Activated CD4-positive, alpha-beta T cell treated with anti-CD3 and anti-CD28 coated beads, Interleukin-2, amount 10 ng/mL, durations not matched to agents 24 days and 14 days (primary cell): ENCODE data around the gene STAG1. TPM values are rescaled to one million over a fixed set of nuclear protein-coding genes. Genes with fewer than 3 reads are reported as not detected.
"Not testable (repeated sequence)": the region's sequence is repeated elsewhere in the genome, so short reads cannot be mapped to it uniquely, and the experiment has no call there.

Experiments used
- DNase-seq: peaks from one replicate; pipeline ENCODE4 v3.0.0; 2022
- H3K27ac Mint-ChIP-seq: one replicate; pipeline ENCODE4 v1.8.0; 2022; ENCODE audit warnings: mild to moderate bottlenecking, mixed read lengths
- H3K27me3 Mint-ChIP-seq: one replicate; pipeline ENCODE4 v1.8.0; 2022; ENCODE audit warnings: mixed read lengths
- H3K36me3 Mint-ChIP-seq: one replicate; pipeline ENCODE4 v1.8.0; 2022; ENCODE audit warnings: low read depth, mild to moderate bottlenecking, mixed read lengths
- H3K4me1 Mint-ChIP-seq: one replicate; pipeline ENCODE4 v1.8.0; 2021; ENCODE audit warnings: mixed read lengths
- H3K4me3 Mint-ChIP-seq: one replicate; pipeline ENCODE4 v1.8.0; 2022; ENCODE audit warnings: mild to moderate bottlenecking, moderate library complexity, mixed read lengths
- H3K9me3 Mint-ChIP-seq: one replicate; pipeline ENCODE4 v1.8.0; 2021; ENCODE audit warnings: mixed read lengths
- intact Hi-C: fragments of 100-400 bp; cut with micrococcal nuclease; formaldehyde crosslinking; loops from one replicate; pipeline ENCODE4 v1.15.1; 2023
- total RNA-seq: library from RNA; stranded (reverse); gene quantifications from 2 replicates; pipeline ENCODE4 v1.2.3, GENCODE V29; 2022

Gene STAG1
- 41.3 and 46.2 TPM in 2 replicates for total RNA-seq

DNA sequence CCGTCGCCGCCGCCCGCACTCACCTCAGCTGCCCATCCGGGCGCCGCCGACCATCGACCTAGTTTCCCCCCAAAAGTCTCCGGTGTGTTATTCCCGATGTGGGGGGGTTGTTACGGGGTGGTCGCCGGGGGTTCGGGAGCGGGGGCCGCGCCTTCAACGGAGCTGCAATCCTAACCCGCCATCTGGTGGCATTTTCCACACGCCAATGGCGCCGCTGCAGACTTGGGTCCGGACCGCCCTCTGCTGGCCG is at the start of gene STAG1:
Gene STAG1, minus strand, starts transcription at position 207 of the 250 bp plus-strand sequence. CDS start 121,480 bp downstream, outside the sequence.
- no peaks in the 10 kb centered on the region for H3K9me3 Mint-ChIP-seq
- H3K27me3 Mint-ChIP-seq = no peaks in the 10 kb centered on the region
- H3K36me3 Mint-ChIP-seq = no peaks in the 10 kb centered on the region
- H3K27ac Mint-ChIP-seq = peak within 1 kb of the TSS; percentile 95
- no peak for DNase-seq
- intact Hi-C loops = loop anchor here (1.0 to 5.0 kb wide), 10 partner anchors 35 to 556 kb away; partner anchors contain the start of genes MSL2, NCK1 and PCCB
- H3K4me3 Mint-ChIP-seq = peak within 1 kb of the TSS; percentile 81
- peaks cover 34% of the 10 kb centered on the region for H3K4me1 Mint-ChIP-seq

DNA sequence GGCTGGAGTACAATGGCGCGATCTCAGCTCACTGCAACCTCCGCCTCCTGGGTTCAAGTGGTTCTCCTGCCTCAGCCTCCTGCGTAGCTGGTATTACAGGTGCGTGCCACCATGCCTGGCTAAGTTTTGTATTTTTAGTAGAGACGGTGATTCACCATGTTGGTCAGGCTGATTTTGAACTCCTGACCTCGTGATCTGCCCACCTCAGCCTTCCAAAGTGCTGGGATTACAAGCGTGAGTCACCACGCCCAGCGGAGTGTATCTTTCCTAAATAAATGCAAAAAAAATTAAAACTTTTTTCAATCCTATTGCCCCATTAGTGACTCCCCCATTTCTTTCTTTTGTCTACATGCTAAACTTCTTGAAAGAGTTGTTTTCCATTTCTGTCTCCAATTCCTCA is 49.0 kb upstream of the STAG1 start:
- H3K4me3 Mint-ChIP-seq, H3K27ac Mint-ChIP-seq, H3K9me3 Mint-ChIP-seq, intact Hi-C loops, H3K27me3 Mint-ChIP-seq, DNase-seq, H3K36me3 Mint-ChIP-seq, H3K4me1 Mint-ChIP-seq: not testable (repeated sequence)

DNA sequence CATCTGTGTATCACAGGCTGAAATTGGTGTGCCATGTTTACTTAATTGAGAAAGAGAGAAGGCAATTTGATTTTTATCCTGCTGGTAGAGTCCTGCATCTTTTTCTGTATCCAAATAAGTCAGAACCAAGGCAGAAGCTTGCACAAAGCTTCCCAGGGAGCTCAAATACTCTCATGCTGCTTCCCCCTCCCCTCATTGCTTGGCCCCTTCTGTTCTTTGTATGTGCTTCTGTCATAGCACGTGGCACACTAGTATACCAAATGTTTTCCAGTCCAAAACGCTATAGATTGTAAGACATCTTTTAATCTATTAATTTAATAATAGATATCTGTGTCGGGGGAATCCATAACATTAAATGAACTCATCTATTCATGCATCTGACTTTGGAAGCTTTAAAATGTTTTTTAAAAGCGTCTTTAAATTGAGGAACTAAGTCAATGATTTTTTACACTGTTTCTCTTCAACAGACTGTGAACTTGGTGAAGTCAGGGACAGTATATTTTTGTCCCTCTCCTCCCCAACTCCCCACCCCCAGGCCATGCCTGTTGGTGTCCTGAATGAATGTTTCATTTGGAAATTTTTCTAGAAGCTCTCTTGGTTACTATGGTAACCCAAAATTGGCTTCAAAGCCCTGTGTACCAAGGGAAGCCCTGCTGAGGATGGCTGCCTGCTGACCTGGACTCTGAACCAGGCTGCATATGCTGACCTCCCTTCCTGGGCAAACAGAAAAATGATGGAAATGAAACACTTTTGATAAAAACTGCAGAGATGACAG is 40.6 kb upstream of the STAG1 start:
- H3K4me3 Mint-ChIP-seq = no peak overlapping the region
- DNase-seq = no peak
- H3K27me3 Mint-ChIP-seq = peaks cover 15% of the 10 kb centered on the region
- intact Hi-C loops = no loop called here
- H3K4me1 Mint-ChIP-seq = no peaks in the 10 kb centered on the region
- no peaks in the 10 kb centered on the region for H3K9me3 Mint-ChIP-seq
- no peaks in the 10 kb centered on the region for H3K36me3 Mint-ChIP-seq
- H3K27ac Mint-ChIP-seq = no peak overlapping the region

DNA sequence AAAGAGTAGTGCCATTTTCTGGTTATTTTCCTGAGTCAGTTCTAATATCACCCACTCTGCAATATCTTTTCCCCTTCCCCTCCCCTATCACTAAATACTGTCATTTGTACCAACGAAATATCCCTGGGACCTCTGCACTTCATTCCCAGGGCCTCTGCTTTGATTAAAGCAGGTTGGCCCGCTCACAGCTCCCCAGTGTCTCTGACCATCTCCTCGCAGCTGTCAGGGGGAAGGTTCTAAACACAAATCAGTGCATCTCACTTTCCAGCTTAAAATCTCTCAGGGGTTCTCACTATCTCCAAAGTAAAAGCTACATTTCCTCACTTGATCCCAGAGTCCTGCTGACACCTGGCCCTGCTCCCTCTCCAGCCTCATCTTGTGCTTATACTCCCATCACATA is 38.6 kb upstream of the STAG1 start:
- Mint-ChIP-seq H3K4me1 (peaks cover 13% of the 10 kb centered on the region), H3K4me3 (no peak overlapping the region), H3K27me3 (peaks cover 15% of the 10 kb centered on the region), H3K9me3 (no peaks in the 10 kb centered on the region), H3K36me3 (no peaks in the 10 kb centered on the region), H3K27ac (no peak overlapping the region)
- DNase-seq = no peak
- intact Hi-C loops = no loop called here

DNA sequence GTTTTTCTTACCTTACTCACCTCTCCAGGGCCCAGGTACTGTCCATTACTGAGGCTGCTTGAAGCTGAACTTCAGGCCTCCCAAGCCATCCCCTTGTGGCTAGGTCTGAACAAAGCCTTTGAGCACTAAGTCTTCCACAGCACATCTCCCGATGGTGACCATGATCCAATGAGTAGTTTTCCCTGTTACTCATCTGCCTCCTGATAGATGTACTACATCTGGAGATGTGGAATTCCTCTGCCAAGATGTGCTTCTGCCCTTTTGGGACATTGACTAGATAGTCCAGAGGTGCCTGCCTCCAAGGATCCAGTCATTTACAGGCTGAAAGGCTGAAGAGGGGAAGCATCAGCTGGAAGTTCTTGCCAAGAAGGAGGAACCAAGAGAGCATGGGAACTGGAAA is 37.8 kb upstream of the STAG1 start:
- peaks cover 15% of the 10 kb centered on the region for H3K27me3 Mint-ChIP-seq
- H3K27ac Mint-ChIP-seq = no peak overlapping the region
- no peaks in the 10 kb centered on the region for H3K36me3 Mint-ChIP-seq
- no peaks in the 10 kb centered on the region for H3K9me3 Mint-ChIP-seq
- DNase-seq = no peak
- intact Hi-C loops = no loop called here
- no peak overlapping the region for H3K4me3 Mint-ChIP-seq
- peaks cover 13% of the 10 kb centered on the region for H3K4me1 Mint-ChIP-seq

DNA sequence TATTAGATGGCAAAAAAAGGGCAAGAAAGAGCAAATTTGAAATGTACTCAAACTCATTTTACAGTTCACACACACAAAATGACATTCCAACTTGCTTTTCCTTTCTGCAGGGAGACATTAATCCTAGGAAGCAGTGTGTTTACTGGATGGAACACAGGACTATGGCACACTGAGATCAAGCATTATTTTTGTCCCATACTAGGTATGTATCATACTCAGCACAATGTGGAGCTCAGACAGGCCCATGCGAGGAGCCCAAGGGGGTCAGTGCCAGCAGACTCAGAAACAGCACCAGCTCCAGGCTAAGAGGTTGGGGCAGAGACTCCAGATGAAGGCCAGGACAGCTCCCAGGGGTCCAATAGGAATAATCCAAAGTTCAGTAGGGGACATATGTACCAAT is 36.0 kb upstream of the STAG1 start:
- Mint-ChIP-seq H3K9me3 (no peaks in the 10 kb centered on the region), H3K27me3 (peaks cover 10% of the 10 kb centered on the region), H3K27ac (no peak overlapping the region), H3K36me3 (no peaks in the 10 kb centered on the region), H3K4me1 (peaks cover 13% of the 10 kb centered on the region), H3K4me3 (no peak overlapping the region)
- intact Hi-C loops = no loop called here
- DNase-seq = no peak

DNA sequence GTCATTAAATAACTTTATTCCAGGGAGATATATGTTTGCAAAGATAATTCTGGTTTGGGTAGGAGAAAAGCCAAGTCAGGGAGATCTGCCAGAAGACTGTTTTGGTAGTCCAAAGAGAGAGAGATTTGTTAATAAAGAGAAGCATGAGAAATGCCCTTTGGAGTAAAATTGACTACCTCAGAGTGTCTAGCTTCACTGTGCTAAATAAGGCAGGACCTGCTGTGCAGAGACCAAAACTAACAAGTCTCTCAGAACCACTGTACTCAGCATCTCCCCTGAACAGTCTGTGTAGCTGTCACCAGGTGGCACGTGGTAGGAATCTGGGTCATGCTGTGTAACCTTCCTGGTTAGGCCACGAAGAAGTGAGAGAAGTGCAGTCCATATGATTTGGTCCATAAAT is 35.2 kb upstream of the STAG1 start:
- Mint-ChIP-seq H3K4me3 (peak overlapping the region; percentile 33), H3K36me3 (no peaks in the 10 kb centered on the region), H3K27ac (peak overlapping the region; percentile 63), H3K27me3 (peaks cover 7% of the 10 kb centered on the region), H3K9me3 (no peaks in the 10 kb centered on the region), H3K4me1 (peaks cover 13% of the 10 kb centered on the region)
- intact Hi-C loops = loop anchor here (2.0 kb wide), 1 partner anchor 35 kb away; the partner anchor contains the start of gene STAG1
- peak; percentile 73 for DNase-seq

DNA sequence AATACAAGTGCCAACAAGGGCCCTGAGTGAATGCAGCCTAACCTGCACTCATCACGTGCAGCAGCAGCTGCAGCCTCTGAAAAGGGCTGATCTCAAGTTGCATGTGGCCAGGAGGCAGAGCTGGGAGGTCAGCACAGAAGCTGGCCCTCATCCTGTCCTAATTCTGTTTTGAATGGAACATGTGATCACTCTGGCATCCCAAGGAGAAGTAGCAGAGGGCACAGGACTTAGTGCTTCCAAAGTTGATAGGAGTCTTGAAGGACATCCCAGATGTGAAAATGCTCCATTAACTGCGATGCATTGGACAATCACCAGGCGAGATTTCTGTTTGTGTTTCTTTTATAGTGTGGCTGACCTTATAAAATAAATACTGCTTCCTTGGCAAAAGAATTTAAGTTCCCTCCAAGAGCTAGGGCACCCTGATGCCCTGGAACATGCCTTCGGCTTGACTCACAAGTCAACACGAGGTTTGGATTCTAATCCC is 31.6 kb upstream of the STAG1 start:
- intact Hi-C loops = no loop called here
- H3K4me1 Mint-ChIP-seq = peaks cover 13% of the 10 kb centered on the region
- H3K36me3 Mint-ChIP-seq = no peaks in the 10 kb centered on the region
- H3K9me3 Mint-ChIP-seq = no peaks in the 10 kb centered on the region
- no peak overlapping the region for H3K27ac Mint-ChIP-seq
- no peak overlapping the region for H3K4me3 Mint-ChIP-seq
- no peak for DNase-seq
- no peaks in the 10 kb centered on the region for H3K27me3 Mint-ChIP-seq

DNA sequence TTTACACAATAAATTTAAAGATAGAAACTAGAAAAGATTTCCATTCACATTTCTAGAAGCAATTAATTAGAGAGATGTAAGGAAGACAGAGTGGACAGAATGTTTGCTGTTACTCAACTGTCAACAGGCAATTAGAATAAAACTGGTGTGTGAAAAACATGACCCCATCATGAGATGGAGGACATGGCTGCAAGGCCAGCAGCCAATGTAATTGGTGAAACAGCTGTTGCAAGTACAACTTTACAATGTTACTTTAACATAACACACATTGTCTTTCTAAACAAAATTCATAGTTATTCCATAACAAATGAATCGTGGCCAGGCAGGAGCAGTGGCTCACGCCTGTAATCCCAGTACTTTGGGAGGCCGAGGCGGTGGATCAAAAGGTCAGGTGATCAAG is 28.6 kb upstream of the STAG1 start:
- intact Hi-C loops = no loop called here
- H3K27me3 Mint-ChIP-seq = no peaks in the 10 kb centered on the region
- H3K4me1 Mint-ChIP-seq = no peaks in the 10 kb centered on the region
- H3K9me3 Mint-ChIP-seq = no peaks in the 10 kb centered on the region
- no peak overlapping the region for H3K4me3 Mint-ChIP-seq
- no peak overlapping the region for H3K27ac Mint-ChIP-seq
- no peak for DNase-seq
- no peaks in the 10 kb centered on the region for H3K36me3 Mint-ChIP-seq

DNA sequence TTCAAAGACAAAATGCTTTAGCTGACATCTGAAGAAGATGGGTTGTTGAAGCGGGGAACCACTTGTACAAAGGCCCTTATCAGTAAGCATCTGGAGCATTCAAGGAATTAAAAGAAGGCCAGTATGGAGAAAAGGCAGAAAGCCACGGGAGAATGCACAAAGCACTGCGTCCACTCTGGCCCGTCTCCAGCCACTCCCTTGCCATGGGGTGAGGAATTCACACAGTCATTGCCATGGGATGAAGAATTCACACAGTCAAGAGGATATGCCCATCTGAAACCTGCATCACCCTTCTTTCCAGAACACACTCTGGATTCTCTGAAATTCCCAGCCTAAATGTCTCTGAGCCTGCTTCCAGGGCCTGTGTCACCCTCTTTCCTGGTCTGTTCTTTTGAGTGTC is 26.7 kb upstream of the STAG1 start:
- Mint-ChIP-seq H3K27me3 (no peaks in the 10 kb centered on the region), H3K4me1 (no peaks in the 10 kb centered on the region), H3K4me3 (no peak overlapping the region), H3K9me3 (no peaks in the 10 kb centered on the region), H3K27ac (no peak overlapping the region), H3K36me3 (no peaks in the 10 kb centered on the region)
- intact Hi-C loops = no loop called here
- no peak for DNase-seq

DNA sequence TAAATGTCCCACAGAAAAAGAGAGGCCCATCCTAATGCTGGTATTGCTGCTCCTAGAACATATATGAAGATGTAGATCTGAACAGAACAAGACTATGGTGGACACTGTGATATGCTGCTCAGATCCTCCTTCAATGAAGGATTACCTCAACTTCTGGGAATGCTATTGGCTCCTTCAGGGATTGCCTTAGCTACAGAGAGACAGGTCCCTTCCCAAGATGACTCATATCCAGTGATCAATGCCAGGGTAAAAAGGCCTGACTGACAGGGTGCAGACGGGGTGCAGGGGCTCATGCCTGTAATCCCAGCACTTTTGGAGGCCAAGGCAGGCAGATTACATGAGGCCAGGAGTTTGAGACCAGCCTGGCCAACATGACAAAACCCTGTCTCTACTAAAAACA is 20.5 kb upstream of the STAG1 start:
- no peak for DNase-seq
- Mint-ChIP-seq H3K27ac (no peak overlapping the region), H3K9me3 (no peaks in the 10 kb centered on the region), H3K36me3 (no peaks in the 10 kb centered on the region), H3K4me3 (no peak overlapping the region), H3K4me1 (no peaks in the 10 kb centered on the region), H3K27me3 (no peaks in the 10 kb centered on the region)
- intact Hi-C loops = no loop called here

DNA sequence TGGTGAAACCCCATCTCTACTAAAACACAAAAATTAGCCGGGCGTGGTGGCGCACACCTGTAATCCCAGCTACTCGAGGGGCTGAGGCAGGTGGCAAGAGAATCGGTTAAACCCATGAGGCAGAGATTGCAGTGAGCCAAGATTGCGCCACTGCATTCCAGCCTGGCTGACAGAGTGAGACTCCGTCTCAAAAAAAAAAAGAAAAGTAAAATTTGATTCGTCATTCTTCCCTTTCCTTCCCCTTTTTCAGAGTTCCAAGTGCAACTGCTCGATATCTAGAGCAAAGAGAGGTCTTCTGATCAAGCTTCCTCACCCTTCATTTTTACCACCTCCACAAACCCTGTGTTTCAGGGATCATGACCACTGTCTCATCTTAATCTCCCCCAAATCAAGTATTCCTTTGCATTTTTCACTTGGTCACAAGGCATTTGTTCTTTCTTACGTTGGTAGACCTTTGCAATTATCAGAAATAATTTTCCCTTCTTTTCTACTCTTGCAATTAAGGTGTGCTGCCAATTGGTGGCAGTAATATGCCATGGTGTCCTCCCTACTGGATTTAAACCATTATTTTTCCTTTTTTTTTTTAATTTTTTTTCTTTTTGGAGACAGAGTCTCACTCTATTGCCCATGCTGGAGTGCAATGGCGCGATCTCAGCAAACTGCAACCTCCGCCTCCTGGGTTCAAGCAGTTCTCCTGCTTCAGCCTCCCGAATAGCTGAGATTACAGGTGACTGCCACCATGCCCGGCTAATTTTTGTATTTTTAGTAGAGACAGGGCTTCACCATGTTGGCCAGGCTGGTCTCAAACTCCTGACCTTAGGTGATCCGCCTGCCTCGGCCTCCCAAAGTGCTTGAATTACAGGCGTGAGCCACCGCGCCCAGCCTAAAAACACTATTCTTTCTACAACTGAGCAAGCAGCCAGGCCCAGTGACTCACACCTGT is 6.3 kb upstream of the STAG1 start:
- Mint-ChIP-seq H3K9me3 (peaks cover 11% of the 10 kb centered on the region), H3K4me1 (peaks cover 14% of the 10 kb centered on the region)
- H3K4me3 Mint-ChIP-seq, H3K27ac Mint-ChIP-seq, H3K27me3 Mint-ChIP-seq, DNase-seq, H3K36me3 Mint-ChIP-seq: not testable (repeated sequence)
- intact Hi-C loops = loop anchor here (1.0 kb wide), 1 partner anchor 255 kb away; no protein-coding TSS in a partner anchor

DNA sequence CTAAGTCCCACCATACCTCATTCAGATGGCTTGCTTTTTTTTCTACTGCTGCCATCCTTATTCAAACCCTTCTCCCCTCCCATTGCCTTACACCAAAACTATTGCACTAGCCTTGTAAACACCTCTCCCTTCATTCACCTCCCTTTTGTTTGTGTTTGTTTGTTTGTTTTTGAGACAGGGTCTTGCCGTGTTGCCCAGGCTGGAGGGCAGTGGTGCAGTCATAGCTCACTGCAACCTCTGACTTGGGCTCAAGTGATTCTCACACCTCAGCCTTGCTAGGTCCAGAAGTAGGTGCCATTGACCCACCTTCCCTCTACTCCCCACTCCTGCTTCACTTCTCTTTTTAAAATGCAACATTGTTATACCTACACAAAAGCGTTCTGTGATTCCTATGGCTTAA is 3.0 kb upstream of the STAG1 start:
- Mint-ChIP-seq H3K4me3 (no peak overlapping the region), H3K27ac (no peak overlapping the region)
- intact Hi-C loops = no loop called here

DNA sequence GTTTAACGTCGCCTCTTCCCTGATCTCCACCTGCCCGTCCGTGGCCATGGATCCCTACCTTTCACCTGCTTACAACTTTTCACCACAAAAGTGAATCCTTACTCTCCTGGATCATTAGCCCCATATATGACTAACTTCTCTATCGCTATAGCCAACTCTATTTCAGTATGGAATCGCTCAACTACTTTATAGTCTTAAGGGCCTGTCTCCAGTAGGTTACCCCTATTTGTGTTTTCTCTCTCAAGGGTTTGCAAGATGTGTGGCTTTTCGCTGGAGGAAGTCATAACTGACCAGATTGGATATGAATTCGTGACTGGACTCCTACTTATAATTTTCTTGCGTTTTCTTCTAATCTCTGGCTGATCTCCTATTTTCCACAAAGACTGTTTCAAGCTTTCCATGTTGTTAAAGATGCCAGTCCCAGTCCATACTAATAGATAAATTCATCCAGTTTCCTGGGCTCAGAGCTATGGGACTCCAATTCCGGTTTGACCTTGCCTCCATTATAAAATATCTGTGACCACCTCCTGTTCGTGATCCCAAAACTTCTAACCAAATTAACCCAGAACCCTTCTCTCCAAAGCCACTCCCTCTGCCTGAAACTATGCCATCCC is 1.3 kb upstream of the STAG1 start:
- no peaks in the 10 kb centered on the region for H3K27me3 Mint-ChIP-seq
- H3K4me1 Mint-ChIP-seq = peaks cover 36% of the 10 kb centered on the region
- H3K4me3 Mint-ChIP-seq = peak overlapping the region; percentile 81
- H3K9me3 Mint-ChIP-seq = no peaks in the 10 kb centered on the region
- no peaks in the 10 kb centered on the region for H3K36me3 Mint-ChIP-seq
- peak overlapping the region; percentile 95 for H3K27ac Mint-ChIP-seq
- no peak for DNase-seq
- intact Hi-C loops = loop anchor here (1.0 to 5.0 kb wide), 6 partner anchors 33 to 678 kb away; no protein-coding TSS in a partner anchor

More for the DNA sequence above, 3.0 kb upstream of the STAG1 start:
- no peaks in the 10 kb centered on the region for H3K27me3 Mint-ChIP-seq
- H3K4me1 Mint-ChIP-seq = peaks cover 27% of the 10 kb centered on the region
- DNase-seq = no peak
- H3K36me3 Mint-ChIP-seq = no peaks in the 10 kb centered on the region
- H3K9me3 Mint-ChIP-seq = no peaks in the 10 kb centered on the region
